Natural killer cell (primary cell): ENCODE data around the gene GDF11. TPM values are rescaled to one million over a fixed set of nuclear protein-coding genes. Genes with fewer than 3 reads are reported as not detected.
A peak's percentile ranks its signal among the peaks of the same experiment; 100 is the strongest.

Source experiments
- ATAC-seq, 3 donors: fragments of 150-1000 bp in 2 of 3; fragments of 200-7000 bp in 1 of 3; cut with Tn5 transposase; 1 replicate in 1 of 3; 2 replicates in 2 of 3; pipeline ENCODE4 v1.10.0; 2021; ENCODE audit warnings: mild to moderate bottlenecking in 2 of 3, moderate library complexity in 2 of 3
- DNase-seq, 2 donors: peaks; one replicate each; pipeline versions ENCODE4 v3.0.0 to v3.0.0-alpha.2; 2013 to 2021; ENCODE audit warnings: mixed read lengths in 1 of 2
- H3K27ac ChIP-seq: one replicate; pipeline ENCODE4 v1.5.1; 2013; ENCODE audit warnings: mild to moderate bottlenecking, low read length
- H3K27me3 ChIP-seq: one replicate; pipeline ENCODE4 v1.6.1; 2013; ENCODE audit warnings: low read length; ENCODE audit not compliant: control insufficient read depth, insufficient read depth
- H3K36me3 ChIP-seq: one replicate; pipeline ENCODE4 v1.6.1; 2013; ENCODE audit warnings: low read length; ENCODE audit not compliant: control insufficient read depth, insufficient read depth
- H3K4me1 ChIP-seq: one replicate; pipeline ENCODE4 v1.6.1; 2013; ENCODE audit warnings: low read length; ENCODE audit not compliant: control insufficient read depth, insufficient read depth
- H3K4me3 ChIP-seq: one replicate; pipeline ENCODE4 v1.5.1; 2013; ENCODE audit warnings: low read length
- H3K9me3 ChIP-seq: one replicate; pipeline ENCODE4 v1.6.1; 2013; ENCODE audit warnings: low read length; ENCODE audit not compliant: control insufficient read depth, insufficient read depth
- H3K27ac Mint-ChIP-seq, 2 donors: one replicate each; pipeline ENCODE4 v1.8.0; 2022; ENCODE audit warnings: mild to moderate bottlenecking in 2 of 2, mixed read lengths in 2 of 2, moderate library complexity in 1 of 2
- H3K27me3 Mint-ChIP-seq, 2 donors: one replicate each; pipeline ENCODE4 v1.8.0; 2022; ENCODE audit warnings: low read depth in 2 of 2, mixed read lengths in 2 of 2
- H3K36me3 Mint-ChIP-seq: one replicate; pipeline ENCODE4 v1.8.0; 2022; ENCODE audit warnings: mixed read lengths
- H3K4me1 Mint-ChIP-seq, 2 donors: one replicate each; pipeline ENCODE4 v1.8.0; 2022; ENCODE audit warnings: mixed read lengths in 2 of 2
- H3K4me3 Mint-ChIP-seq: one replicate; pipeline ENCODE4 v1.8.0; 2022; ENCODE audit warnings: mild to moderate bottlenecking, moderate library complexity, mixed read lengths
- H3K9me3 Mint-ChIP-seq, 2 donors: one replicate each; pipeline ENCODE4 v1.8.0; 2022; ENCODE audit warnings: mixed read lengths in 2 of 2
- CTCF ChIP-seq: fragments of 200-600 bp; IDR thresholded peaks from one replicate; pipeline ENCODE4 v1.8.0; 2022; ENCODE audit warnings: antibody characterized with exemption
- WGBS: methylation state at CpG from one replicate; pipeline ENCODE4 v1.1.7; 2013; ENCODE audit warnings: missing lambda C conversion rate; ENCODE audit not compliant: insufficient coverage; 5-methylcytosine and 5-hydroxymethylcytosine counted together
- intact Hi-C: fragments of 100-400 bp; cut with micrococcal nuclease; formaldehyde crosslinking; loops from one replicate; pipeline ENCODE4 v1.14.2; 2022
- total RNA-seq, 4 donors: library from RNA; stranded (reverse); fragments of 120-200 nt in 1 of 4; gene quantifications; one replicate each; pipeline versions ENCODE4 v1.2.3 to v1.2.4, GENCODE V29; 2013 to 2022

Gene GDF11
- total RNA-seq, 3 donors from 2014 or later (not counting 1 experiment from before 2014, with no cell fraction given): 9.2 to 12.1 (median 10.2) TPM

DNA sequence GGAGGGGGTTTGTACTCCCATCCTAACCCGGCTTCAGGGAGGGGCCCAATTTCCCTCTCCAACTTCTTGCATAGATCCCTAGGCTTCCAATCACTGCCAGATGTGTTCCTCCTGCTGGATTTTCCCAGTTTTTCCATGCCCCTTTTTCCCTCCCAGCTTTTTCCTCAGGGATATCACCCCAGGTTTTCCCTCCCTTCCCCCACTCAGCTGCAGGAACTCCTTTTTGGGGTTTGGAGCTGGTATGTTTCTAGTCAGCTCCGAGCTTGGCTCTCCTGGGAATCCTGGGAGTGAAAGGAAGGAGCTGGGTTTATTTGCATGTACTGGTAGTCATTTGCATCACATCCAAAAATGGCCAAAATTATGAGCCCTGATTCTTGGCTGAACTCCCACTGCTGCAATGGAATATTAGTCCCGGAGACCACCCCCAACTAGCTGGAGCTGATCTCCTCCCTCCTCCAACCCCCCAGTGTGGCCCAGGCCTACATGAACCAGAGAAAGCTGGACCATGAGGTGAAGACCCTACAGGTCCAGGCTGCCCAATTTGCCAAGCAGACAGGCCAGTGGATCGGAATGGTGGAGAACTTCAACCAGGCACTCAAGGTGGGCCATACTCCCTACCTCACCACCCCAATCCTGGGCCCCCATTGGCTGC, 24.2 kb upstream of the GDF11 start:
- Histone ChIP-seq H3K27ac (no peak overlapping the region), H3K4me1 (peaks cover 42% of the 10 kb centered on the region), H3K27me3 (no peaks in the 10 kb centered on the region), H3K4me3 (no peak overlapping the region), H3K36me3 (peaks cover 13% of the 10 kb centered on the region), H3K9me3 (no peaks in the 10 kb centered on the region)
- Mint-ChIP-seq H3K4me1 (peaks cover 18 to 32% of the 10 kb centered on the region in 2 donors), H3K27ac (peak overlapping the region in 1 of 2 donors; percentile 45), H3K4me3 (no peak overlapping the region), H3K9me3 (no peaks in the 10 kb centered on the region), H3K36me3 (no peaks in the 10 kb centered on the region), H3K27me3 (no peaks in the 10 kb centered on the region)
- no peak for DNase-seq
- ATAC-seq: no peak
- WGBS: 90% methylated on average over 4 of the region's 4 CpGs
- TF ChIP-seq CTCF: no peak
- intact Hi-C loops: no loop called here

GRCh38 chr12:55719371-55719770, 23.6 kb upstream of the GDF11 start:
- H3K27ac Mint-ChIP-seq: no peak overlapping the region
- intact Hi-C loops: no loop called here
- no peaks in the 10 kb centered on the region for H3K27me3 Mint-ChIP-seq
- no peaks in the 10 kb centered on the region for H3K36me3 Mint-ChIP-seq
- H3K4me1 ChIP-seq: peaks cover 45% of the 10 kb centered on the region
- no peaks in the 10 kb centered on the region for H3K27me3 ChIP-seq
- no peak for ATAC-seq
- no peaks in the 10 kb centered on the region for H3K9me3 ChIP-seq
- H3K27ac ChIP-seq: no peak overlapping the region
- no peak for DNase-seq
- no peaks in the 10 kb centered on the region for H3K9me3 Mint-ChIP-seq
- no peak for TF ChIP-seq CTCF
- H3K36me3 ChIP-seq: peaks cover 18% of the 10 kb centered on the region
- no peak overlapping the region for H3K4me3 ChIP-seq
- WGBS: 100% methylated on average over 6 of the region's 7 CpGs
- no peak overlapping the region for H3K4me3 Mint-ChIP-seq
- H3K4me1 Mint-ChIP-seq: peaks cover 19 to 32% of the 10 kb centered on the region in 2 donors

GRCh38 chr12:55720071-55720564, 22.8 kb upstream of the GDF11 start, which contains the start of gene RDH5:
Gene RDH5 (plus strand): TSS chr12:55720393. CDS start chr12:55721185, 792 bp downstream.
- H3K36me3 ChIP-seq: peaks cover 22% of the 10 kb centered on the region
- Mint-ChIP-seq H3K9me3 (no peaks in the 10 kb centered on the region), H3K4me1 (peaks cover 26 to 40% of the 10 kb centered on the region in 2 donors), H3K36me3 (peaks cover 7% of the 10 kb centered on the region), H3K27me3 (no peaks in the 10 kb centered on the region), H3K4me3 (peak within 1 kb of the TSS; percentile 13), H3K27ac (peak within 1 kb of the TSS in 1 of 2 donors; percentile 18)
- intact Hi-C loops: no loop called here
- no peak for TF ChIP-seq CTCF
- no peaks in the 10 kb centered on the region for H3K27me3 ChIP-seq
- no peak within 1 kb of the TSS for H3K4me3 ChIP-seq
- H3K9me3 ChIP-seq: no peaks in the 10 kb centered on the region
- peaks cover 53% of the 10 kb centered on the region for H3K4me1 ChIP-seq
- WGBS: 96% methylated on average over 3 of the region's 6 CpGs
- ATAC-seq (no peak), DNase-seq (no peak)
- H3K27ac ChIP-seq: no peak within 1 kb of the TSS
